ENCODE results near the gene RRP12.
"Not testable (repeated sequence)": the region's sequence is repeated elsewhere in the genome, so short reads cannot be mapped to it uniquely, and the experiment has no call there.

Gene RRP12

GRCh38 chr10:97416565-97416964, 15.4 kb upstream of the RRP12 start:
- no peak for DNase-seq
- Mint-ChIP-seq H3K9me3 (no peaks in the 10 kb centered on the region), H3K27ac (peak overlapping the region; percentile 76 to 91), H3K27me3 (no peaks in the 10 kb centered on the region), H3K4me3 (peak overlapping the region; percentile 7 to 74), H3K4me1 (peaks cover 92% of the 10 kb centered on the region)
- ATAC-seq, result no peak

DNA sequence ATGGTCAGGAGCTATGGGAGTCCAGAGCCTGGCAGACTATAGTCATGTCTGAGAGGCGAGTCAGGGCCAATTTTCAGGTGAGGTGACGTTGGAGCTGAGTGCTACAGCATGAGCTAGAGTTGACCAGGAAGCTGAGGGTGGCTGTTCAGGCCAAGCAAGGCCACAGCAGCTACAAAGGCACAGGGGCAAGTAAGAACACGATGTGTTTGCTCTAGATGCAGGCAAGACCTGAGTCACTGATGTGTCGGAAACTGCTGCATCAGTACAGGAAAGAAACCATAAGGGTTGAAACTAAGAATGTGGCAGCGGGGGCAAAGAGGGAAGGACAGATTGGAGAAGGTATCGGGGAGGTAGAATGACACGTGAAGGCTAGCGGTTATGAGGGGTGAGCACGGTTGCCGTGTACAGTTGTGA, 11.8 kb upstream of the RRP12 start:
- H3K4me1 Mint-ChIP-seq, result peaks cover 59% of the 10 kb centered on the region
- DNase-seq, result peak in 1 of 2 donors; percentile 75
- no peaks in the 10 kb centered on the region for H3K27me3 Mint-ChIP-seq
- peak overlapping the region; percentile 13 to 65 for H3K4me3 Mint-ChIP-seq
- ATAC-seq, result peak; percentile 86
- H3K27ac Mint-ChIP-seq, result peak overlapping the region; percentile 8 to 74
- no peaks in the 10 kb centered on the region for H3K9me3 Mint-ChIP-seq

GRCh38 chr10:97411406-97411805, 10.3 kb upstream of the RRP12 start:
- H3K4me3 Mint-ChIP-seq, result no peak overlapping the region
- no peak overlapping the region for H3K27ac Mint-ChIP-seq
- H3K4me1 Mint-ChIP-seq, result peaks cover 50% of the 10 kb centered on the region

DNA sequence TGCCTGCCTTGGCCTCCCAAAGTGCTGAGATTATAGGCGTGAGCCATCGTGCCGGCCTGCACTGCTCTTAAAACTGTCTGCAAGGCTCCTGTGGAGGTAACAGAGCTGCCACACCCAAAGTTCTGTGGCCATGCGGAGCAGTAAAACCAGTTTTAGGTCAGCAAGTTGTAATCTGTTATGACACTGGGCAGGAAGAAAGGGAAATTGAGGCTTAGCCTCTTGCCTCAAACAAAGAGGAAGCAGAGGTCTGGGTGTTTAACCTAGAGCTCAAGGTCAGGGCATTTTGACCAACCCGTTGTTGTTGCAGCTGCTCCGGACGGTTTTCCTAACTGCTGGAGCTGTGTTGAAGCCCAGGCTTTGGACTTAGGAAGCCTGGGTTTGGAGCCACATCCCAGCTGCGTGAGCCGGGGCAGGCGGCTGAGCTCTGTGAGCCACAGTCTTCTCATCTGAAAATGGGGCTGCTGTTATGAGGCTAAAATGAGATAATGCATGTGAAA, 7.4 kb upstream of the RRP12 start:
- no peaks in the 10 kb centered on the region for H3K9me3 Mint-ChIP-seq
- H3K4me3 Mint-ChIP-seq, result no peak overlapping the region
- ATAC-seq, result no peak
- H3K27ac Mint-ChIP-seq, result no peak overlapping the region
- peaks cover 26% of the 10 kb centered on the region for H3K4me1 Mint-ChIP-seq
- DNase-seq, result no peak
- H3K27me3 Mint-ChIP-seq, result no peaks in the 10 kb centered on the region

More at GRCh38 chr10:97411406-97411805, 10.3 kb upstream of the RRP12 start:
- DNase-seq, result no peak
- ATAC-seq, result no peak
- no peaks in the 10 kb centered on the region for H3K27me3 Mint-ChIP-seq
- H3K9me3 Mint-ChIP-seq, result no peaks in the 10 kb centered on the region

DNA sequence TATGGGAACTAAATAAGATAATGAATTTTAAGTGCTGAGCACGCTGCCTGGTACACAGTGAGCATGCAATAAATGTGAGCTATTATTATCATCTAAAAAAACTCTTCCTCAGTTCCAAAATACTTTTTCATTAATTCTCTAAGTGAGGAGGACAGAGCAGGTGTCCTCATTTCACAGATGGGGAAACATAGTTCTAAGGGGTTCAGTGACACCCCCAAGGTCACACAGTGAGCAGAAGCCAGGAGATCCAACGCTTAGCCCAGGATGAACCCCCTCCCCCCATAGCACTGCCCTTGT, 6.8 kb upstream of the RRP12 start:
- no peak overlapping the region for H3K4me3 Mint-ChIP-seq
- H3K4me1 Mint-ChIP-seq, result peaks cover 20% of the 10 kb centered on the region
- H3K9me3 Mint-ChIP-seq, result no peaks in the 10 kb centered on the region
- DNase-seq (no peak), ATAC-seq (no peak)
- no peak overlapping the region for H3K27ac Mint-ChIP-seq
- no peaks in the 10 kb centered on the region for H3K27me3 Mint-ChIP-seq

DNA sequence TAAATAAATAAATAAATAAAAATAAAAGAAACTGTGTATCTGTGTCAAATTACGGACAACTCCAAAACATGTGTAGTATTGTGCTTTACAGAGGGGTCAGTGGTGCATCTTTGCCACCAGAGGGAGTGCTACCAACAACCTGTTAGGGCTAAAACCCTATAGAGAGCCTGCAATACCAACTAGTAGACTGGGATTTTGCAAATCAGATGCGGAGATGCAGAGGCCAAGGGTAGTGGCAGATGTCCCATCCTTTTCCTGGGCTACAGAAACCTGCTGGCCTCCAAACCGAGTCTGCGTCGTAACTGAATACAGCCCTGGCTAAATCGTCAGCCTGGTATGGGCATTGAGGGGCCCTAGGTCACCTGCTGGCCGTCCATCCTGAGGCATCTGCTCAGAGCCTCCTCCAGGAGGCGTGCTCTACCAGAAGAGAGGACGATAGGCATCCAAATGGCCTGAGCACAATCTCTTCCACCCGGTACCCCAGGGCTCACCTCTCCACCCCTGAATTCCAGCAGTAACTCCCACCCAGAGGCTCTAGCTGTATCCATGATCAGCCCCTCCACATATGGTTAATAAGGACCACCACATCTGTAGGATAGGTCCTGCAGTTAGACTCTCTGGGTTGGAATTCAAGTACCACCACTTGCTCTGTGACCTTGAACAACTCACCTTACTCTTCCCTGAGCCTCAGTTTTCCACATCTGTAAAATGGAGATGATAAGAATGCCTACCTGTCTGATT, 6.2 kb upstream of the RRP12 start:
- ATAC-seq (peak; percentile 98), DNase-seq (peak; percentile 69 to 73)
- Mint-ChIP-seq H3K27me3 (no peaks in the 10 kb centered on the region), H3K27ac (no peak overlapping the region), H3K9me3 (no peaks in the 10 kb centered on the region), H3K4me3 (peak overlapping the region; percentile 50 to 60), H3K4me1 (peaks cover 15% of the 10 kb centered on the region)

- peaks cover 15% of the 10 kb centered on the region for H3K4me1 Mint-ChIP-seq
- H3K9me3 Mint-ChIP-seq, ATAC-seq, DNase-seq, H3K4me3 Mint-ChIP-seq, H3K27me3 Mint-ChIP-seq, H3K27ac Mint-ChIP-seq: not testable (repeated sequence)
Measured at GRCh38 chr10:97406483-97406882, 5.3 kb upstream of the RRP12 start.

DNA sequence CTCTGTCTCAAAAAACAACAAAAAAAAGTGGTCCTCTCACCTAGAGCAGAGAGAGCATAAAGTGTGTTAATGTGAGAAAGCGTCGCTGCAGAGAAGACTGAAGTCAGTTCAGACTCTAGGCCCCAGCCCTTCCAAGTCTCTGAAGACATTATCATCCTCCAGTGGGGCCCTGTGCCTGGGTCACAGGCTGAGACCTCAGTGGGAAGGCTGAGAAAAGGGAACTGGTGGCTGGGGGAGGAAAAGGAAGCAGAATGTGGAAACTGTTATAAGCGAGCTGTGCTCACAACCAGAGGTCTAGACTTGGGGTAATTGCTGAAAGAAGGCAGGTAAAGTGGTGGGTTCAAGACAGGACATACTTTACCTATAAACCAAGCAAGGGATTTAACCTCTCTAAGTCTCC, 4.9 kb upstream of the RRP12 start:
- ATAC-seq, result no peak
- Mint-ChIP-seq H3K27ac (no peak overlapping the region), H3K9me3 (no peaks in the 10 kb centered on the region), H3K4me1 (peaks cover 19% of the 10 kb centered on the region), H3K27me3 (no peaks in the 10 kb centered on the region), H3K4me3 (no peak overlapping the region)
- DNase-seq, result no peak

- Mint-ChIP-seq H3K4me3 (no peak overlapping the region), H3K27ac (no peak overlapping the region), H3K4me1 (peaks cover 32% of the 10 kb centered on the region), H3K9me3 (no peaks in the 10 kb centered on the region), H3K27me3 (no peaks in the 10 kb centered on the region)
- ATAC-seq (no peak), DNase-seq (no peak)
Measured at GRCh38 chr10:97404044-97404443, 2.9 kb upstream of the RRP12 start.

GRCh38 chr10:97401455-97401919, 347 bp upstream of the RRP12 start:
- ATAC-seq (no peak), DNase-seq (no peak)
- Mint-ChIP-seq H3K9me3 (no peaks in the 10 kb centered on the region), H3K27me3 (no peaks in the 10 kb centered on the region), H3K4me3 (peak overlapping the region; percentile 95 to 99), H3K27ac (peak overlapping the region; percentile 95 to 98), H3K4me1 (peaks cover 22% of the 10 kb centered on the region)

GRCh38 chr10:97399843-97400545, 1.1 kb downstream of the RRP12 start:
- Mint-ChIP-seq H3K27me3 (no peaks in the 10 kb centered on the region), H3K27ac (peak overlapping the region; percentile 95 to 98), H3K4me1 (peaks cover 18% of the 10 kb centered on the region), H3K9me3 (no peaks in the 10 kb centered on the region), H3K4me3 (peak overlapping the region; percentile 95 to 99)
- ATAC-seq (no peak), DNase-seq (no peak)

GRCh38 chr10:97396056-97396455, 5.1 kb downstream of the RRP12 start:
- Mint-ChIP-seq H3K4me3 (no peak overlapping the region), H3K4me1 (peaks cover 12% of the 10 kb centered on the region), H3K27me3 (no peaks in the 10 kb centered on the region), H3K27ac (peak overlapping the region in 1 of 2 donors; percentile 24), H3K9me3 (no peaks in the 10 kb centered on the region)
- ATAC-seq, result no peak
- DNase-seq, result no peak

DNA sequence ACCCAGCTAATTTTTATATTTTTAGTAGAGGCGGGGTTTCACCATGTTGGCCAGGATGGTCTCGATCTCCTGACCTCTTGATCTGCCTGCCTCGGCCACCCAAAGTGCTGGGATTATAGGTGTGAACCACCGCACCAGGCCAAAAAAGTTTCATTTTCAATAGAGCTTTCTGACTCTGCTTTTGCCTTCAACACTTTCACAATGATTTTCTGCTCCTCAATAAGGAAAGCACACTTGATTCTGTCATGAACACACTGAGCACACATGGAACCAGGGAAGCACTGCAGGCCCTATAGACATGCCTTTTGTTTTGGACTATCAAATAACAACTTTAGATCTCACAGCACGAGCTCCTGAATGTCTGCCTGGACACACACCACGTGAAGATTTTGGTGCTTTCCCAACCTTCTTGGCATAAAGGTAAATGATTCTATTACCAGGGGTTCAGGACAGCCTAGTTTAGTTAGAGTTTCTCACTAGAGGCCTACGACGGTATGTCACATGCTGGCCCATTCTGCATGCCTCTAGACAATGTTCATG, 8.0 kb downstream of the RRP12 start:
- H3K4me3 Mint-ChIP-seq, result no peak overlapping the region
- no peaks in the 10 kb centered on the region for H3K4me1 Mint-ChIP-seq
- no peaks in the 10 kb centered on the region for H3K9me3 Mint-ChIP-seq
- ATAC-seq, result no peak
- DNase-seq, result no peak
- H3K27me3 Mint-ChIP-seq, result no peaks in the 10 kb centered on the region
- H3K27ac Mint-ChIP-seq, result peak overlapping the region in 1 of 2 donors; percentile 33

DNA sequence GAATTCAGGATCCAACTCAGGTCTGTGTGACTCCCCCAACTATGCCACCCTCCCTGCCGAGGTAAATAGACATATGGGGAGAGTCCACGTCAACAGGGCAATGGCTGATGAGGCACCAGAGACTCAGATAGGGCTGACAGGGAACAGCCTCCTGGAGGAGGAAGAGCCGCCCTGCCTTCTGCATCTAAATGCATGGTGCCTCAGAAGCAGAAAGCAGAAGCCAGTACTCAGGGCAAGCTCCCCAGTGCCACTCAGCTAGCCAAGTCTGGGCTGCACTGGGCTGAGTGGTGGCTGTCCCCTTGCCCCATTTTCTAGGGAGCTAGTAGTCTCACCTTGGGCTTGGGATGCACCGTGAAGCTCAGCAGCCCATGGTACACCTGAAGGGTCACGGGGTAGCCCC, 11.0 kb downstream of the RRP12 start:
- ATAC-seq, result no peak

GRCh38 chr10:97388152-97388551, 13.0 kb downstream of the RRP12 start:
- Mint-ChIP-seq H3K27me3 (no peaks in the 10 kb centered on the region), H3K4me3 (no peak overlapping the region), H3K9me3 (no peaks in the 10 kb centered on the region), H3K27ac (no peak overlapping the region), H3K4me1 (no peaks in the 10 kb centered on the region)
- ATAC-seq (no peak), DNase-seq (no peak)

More for the DNA sequence above, 11.0 kb downstream of the RRP12 start:
- H3K4me1 Mint-ChIP-seq, result no peaks in the 10 kb centered on the region
- H3K27me3 Mint-ChIP-seq, result no peaks in the 10 kb centered on the region
- H3K4me3 Mint-ChIP-seq, result no peak overlapping the region
- no peak overlapping the region for H3K27ac Mint-ChIP-seq
- no peaks in the 10 kb centered on the region for H3K9me3 Mint-ChIP-seq
- DNase-seq, result no peak

DNA sequence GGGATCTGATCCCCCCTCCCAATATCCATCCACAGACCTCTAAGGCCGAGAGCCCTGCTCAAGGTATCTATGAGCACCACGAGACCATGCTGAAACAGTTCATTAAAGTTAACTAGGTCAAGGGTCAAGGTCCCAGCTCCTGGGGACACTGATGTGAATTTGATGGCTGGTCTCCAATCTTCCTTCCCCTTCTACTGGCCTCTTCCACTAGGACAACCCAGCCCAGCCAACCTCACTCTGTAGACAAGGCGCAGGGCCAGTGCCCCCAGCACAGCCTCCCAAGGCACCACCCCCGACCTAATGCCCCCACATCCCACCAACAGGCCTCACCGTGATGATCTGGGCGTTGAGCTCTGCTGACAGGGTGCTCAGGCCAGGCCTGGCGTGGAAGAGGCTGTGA, 15.6 kb downstream of the RRP12 start:
- Mint-ChIP-seq H3K27ac (no peak overlapping the region), H3K4me1 (no peaks in the 10 kb centered on the region), H3K27me3 (no peaks in the 10 kb centered on the region), H3K9me3 (no peaks in the 10 kb centered on the region), H3K4me3 (no peak overlapping the region)
- DNase-seq, result no peak
- ATAC-seq, result no peak

Measured in stimulated activated naive CD8-positive, alpha-beta T cell treated with anti-CD3 and anti-CD28 coated beads, Interleukin-15, amount 100 ng/mL, for 72 hours (primary cell).